Liver (tissue), 9 donors: ENCODE data around the gene SERPINA4. TPM values are rescaled to one million over a fixed set of nuclear protein-coding genes. Genes with fewer than 3 reads are reported as not detected.

ENCODE experiments used
- DNase-seq: peaks from one replicate; pipeline ENCODE4 v3.0.0-alpha.2; 2017; ENCODE audit warnings: low spot score
- H3K27ac ChIP-seq, 2 donors: one replicate each; pipeline ENCODE4 v1.7.0; 2013; ENCODE audit warnings: inconsistent platforms in 2 of 2, low read length in 2 of 2, control low read depth in 1 of 2, low read depth in 1 of 2, mild to moderate bottlenecking in 1 of 2
- H3K27me3 ChIP-seq, 4 donors: one replicate each; pipeline versions ENCODE4 v1.6.1 to v1.7.0; 2013; ENCODE audit warnings: low read length in 3 of 4, inconsistent platforms in 1 of 4, mild to moderate bottlenecking in 1 of 4, moderate library complexity in 1 of 4; ENCODE audit not compliant: control insufficient read depth in 4 of 4, insufficient read depth in 4 of 4
- H3K36me3 ChIP-seq, 4 donors: one replicate each; pipeline versions ENCODE4 v1.6.1 to v1.7.0; 2013; ENCODE audit warnings: low read length in 3 of 4, mild to moderate bottlenecking in 3 of 4, low read depth in 1 of 4, moderate library complexity in 1 of 4; ENCODE audit not compliant: control insufficient read depth in 4 of 4, insufficient read depth in 3 of 4
- H3K4me1 ChIP-seq, 4 donors: one replicate each; pipeline versions ENCODE4 v1.6.1 to v1.7.0; 2013; ENCODE audit warnings: low read length in 3 of 4, mild to moderate bottlenecking in 3 of 4, moderate library complexity in 1 of 4; ENCODE audit not compliant: control insufficient read depth in 4 of 4, insufficient read depth in 4 of 4
- H3K4me3 ChIP-seq, 3 donors: one replicate each; pipeline versions ENCODE4 v1.6.1 to v1.7.0; 2013; ENCODE audit warnings: low read length in 3 of 3, control low read depth in 1 of 3, low read depth in 1 of 3, mild to moderate bottlenecking in 1 of 3
- H3K9ac ChIP-seq, 2 donors: one replicate each; pipeline ENCODE4 v1.7.0; 2013; ENCODE audit warnings: low read length in 2 of 2, mild to moderate bottlenecking in 2 of 2, moderate library complexity in 2 of 2, control low read depth in 1 of 2, low read depth in 1 of 2
- H3K9me3 ChIP-seq, 4 donors: one replicate each; pipeline versions ENCODE4 v1.6.1 to v1.7.0; 2013; ENCODE audit warnings: low read length in 3 of 4; ENCODE audit not compliant: control insufficient read depth in 4 of 4
- ATF3 ChIP-seq: IDR thresholded peaks from 2 replicates; pipeline ENCODE4 v1.6.1; 2016; ENCODE audit warnings: antibody characterized with exemption
- CTCF ChIP-seq: fragments of 150-350 bp; IDR thresholded peaks from 2 replicates; pipeline ENCODE4 v1.5.1; 2017; ENCODE audit warnings: improper control_type of control experiment, low read depth, low read length; ENCODE audit not compliant: missing input control
- EGR1 ChIP-seq, 2 donors: IDR thresholded peaks; 2 replicates each; pipeline ENCODE4 v1.6.1; 2016 to 2018; ENCODE audit warnings: antibody characterized with exemption in 2 of 2, low read depth in 2 of 2
- FOXA1 ChIP-seq: IDR thresholded peaks from 2 replicates; pipeline ENCODE4 v1.6.1; 2016; ENCODE audit warnings: antibody characterized with exemption
- FOXA2 ChIP-seq: IDR thresholded peaks from 2 replicates; pipeline ENCODE4 v1.6.1; 2016; ENCODE audit warnings: antibody characterized with exemption
- GABPA ChIP-seq, 2 donors: IDR thresholded peaks in 1 of 2; conservative IDR thresholded peaks in 1 of 2; 2 replicates each; pipeline ENCODE4 v1.6.1; 2016; ENCODE audit warnings: antibody characterized with exemption in 2 of 2, mild to moderate bottlenecking in 1 of 2, moderate library complexity in 1 of 2
- HNF4A ChIP-seq, 2 donors: conservative IDR thresholded peaks; 2 replicates each; pipeline ENCODE4 v1.6.1; 2016; ENCODE audit warnings: antibody characterized with exemption in 2 of 2, mild to moderate bottlenecking in 2 of 2
- JUND ChIP-seq, 2 donors: IDR thresholded peaks; 2 replicates each; pipeline ENCODE4 v1.6.1; 2016; ENCODE audit warnings: antibody characterized with exemption in 2 of 2
- MAX ChIP-seq: IDR thresholded peaks from 2 replicates; pipeline ENCODE4 v1.6.1; 2016; ENCODE audit warnings: antibody characterized with exemption
- NR2F2 ChIP-seq: IDR thresholded peaks from 2 replicates; pipeline ENCODE4 v1.6.1; 2016; ENCODE audit warnings: antibody characterized with exemption
- RAD21 ChIP-seq, 2 donors: IDR thresholded peaks; 2 replicates each; pipeline ENCODE4 v1.6.1; 2016; ENCODE audit warnings: antibody characterized with exemption in 2 of 2, mild to moderate bottlenecking in 2 of 2
- REST ChIP-seq: IDR thresholded peaks from 2 replicates; pipeline ENCODE4 v1.6.1; 2016; ENCODE audit warnings: antibody characterized with exemption, mild to moderate bottlenecking
- RXRA ChIP-seq, 2 donors: IDR thresholded peaks; 2 replicates each; pipeline ENCODE4 v1.6.1; 2017 to 2018; ENCODE audit warnings: antibody characterized with exemption in 2 of 2, mild to moderate bottlenecking in 1 of 2
- SP1 ChIP-seq: IDR thresholded peaks from 2 replicates; pipeline ENCODE4 v1.6.1; 2018; ENCODE audit warnings: antibody characterized with exemption, mild to moderate bottlenecking
- TAF1 ChIP-seq: conservative IDR thresholded peaks from 2 replicates; pipeline ENCODE4 v1.6.1; 2016; ENCODE audit warnings: antibody characterized with exemption, mild to moderate bottlenecking
- YY1 ChIP-seq: IDR thresholded peaks from 2 replicates; pipeline ENCODE4 v1.6.1; 2016; ENCODE audit warnings: antibody characterized with exemption, mild to moderate bottlenecking
- WGBS: extraction: QIAGEN DNeasy Blood & Tissue Kit; methylation state at CpG from one replicate; pipeline ENCODE4 v1.1.7; 2013; 5-methylcytosine and 5-hydroxymethylcytosine counted together
- polyA plus RNA-seq, 2 donors: library from polyadenylated mRNA; stranded (reverse) in 1 of 2; unstranded in 1 of 2; fragments of 200-250 nt in 1 of 2; fragments of >200 nt in 1 of 2; fragmentation: Nextera tagmentation in 1 of 2; extraction: Ambion mirVana in 1 of 2; gene quantifications; one replicate each; pipeline versions ENCODE4 v1.2.1 to v1.2.3, GENCODE V29; 2013 to 2015
- total RNA-seq, 2 donors: library from RNA; depleted of rRNA; stranded (reverse); fragments of >200 nt; gene quantifications; one replicate each; pipeline ENCODE4 v1.2.3, GENCODE V29; 2014
- donor health status: healthy.
- donor health status: healthy.
- donor health status: healthy.
- donor health status: healthy.
- donor health status: healthy.

The SERPINA4 gene
- total and polyA plus RNA-seq, 4 donors: 50.5 to 150 (median 74.0) TPM

GRCh38 chr14:94531187-94531586 is 30.1 kb upstream of the SERPINA4 start:
- Histone ChIP-seq H3K36me3 (no peaks in the 10 kb centered on the region), H3K4me3 (no peak overlapping the region), H3K9me3 (no peaks in the 10 kb centered on the region), H3K9ac (no peak overlapping the region), H3K4me1 (no peaks in the 10 kb centered on the region), H3K27ac (no peak overlapping the region), H3K27me3 (no peaks in the 10 kb centered on the region)
- no peak for TF ChIP-seq REST
- TF ChIP-seq MAX: no peak
- no peak for TF ChIP-seq RAD21 (IDR thresholded peaks at IDR 0.05)
- TF ChIP-seq NR2F2: no peak
- TF ChIP-seq FOXA2: no peak
- no peak for TF ChIP-seq JUND (IDR thresholded peaks at IDR 0.05)
- no peak for TF ChIP-seq FOXA1
- TF ChIP-seq ATF3: no peak
- TF ChIP-seq GABPA (IDR thresholded peaks at IDR 0.05 in 1 of 2, conservative IDR thresholded peaks at IDR 0.05 in 1 of 2): no peak
- TF ChIP-seq SP1: no peak
- no peak for TF ChIP-seq RXRA (IDR thresholded peaks at IDR 0.05)
- no peak for TF ChIP-seq HNF4A (conservative IDR thresholded peaks at IDR 0.05)
- TF ChIP-seq YY1: no peak
- no peak for TF ChIP-seq TAF1
- no peak for TF ChIP-seq CTCF
- no peak for TF ChIP-seq EGR1 (IDR thresholded peaks at IDR 0.05; ENCODE audit: low read depth in 2 of 2)
- no peak for DNase-seq

GRCh38 chr14:94532447-94532846 is 28.8 kb upstream of the SERPINA4 start:
- Histone ChIP-seq H3K9me3 (no peaks in the 10 kb centered on the region), H3K27ac (no peak overlapping the region), H3K36me3 (no peaks in the 10 kb centered on the region), H3K4me1 (no peaks in the 10 kb centered on the region), H3K4me3 (no peak overlapping the region), H3K9ac (no peak overlapping the region), H3K27me3 (no peaks in the 10 kb centered on the region)
- no peak for TF ChIP-seq GABPA (IDR thresholded peaks at IDR 0.05 in 1 of 2, conservative IDR thresholded peaks at IDR 0.05 in 1 of 2)
- TF ChIP-seq SP1: no peak
- no peak for TF ChIP-seq FOXA2
- no peak for TF ChIP-seq MAX
- TF ChIP-seq RXRA (IDR thresholded peaks at IDR 0.05): no peak
- TF ChIP-seq HNF4A (conservative IDR thresholded peaks at IDR 0.05): no peak
- no peak for TF ChIP-seq JUND (IDR thresholded peaks at IDR 0.05)
- no peak for TF ChIP-seq NR2F2
- WGBS: 71% methylated on average over 2 of the region's 2 CpGs
- DNase-seq: no peak
